ENCODE results near the gene GGT6. TPM values are rescaled to one million over a fixed set of nuclear protein-coding genes. Genes with fewer than 3 reads are reported as not detected.
"Not testable (repeated sequence)": the region's sequence is repeated elsewhere in the genome, so short reads cannot be mapped to it uniquely, and the experiment has no call there.

The GGT6 gene
- total RNA-seq, 4 donors from 2014 or later: 0.21 to 4.4 (median 0.29) TPM; not detected in 1

DNA sequence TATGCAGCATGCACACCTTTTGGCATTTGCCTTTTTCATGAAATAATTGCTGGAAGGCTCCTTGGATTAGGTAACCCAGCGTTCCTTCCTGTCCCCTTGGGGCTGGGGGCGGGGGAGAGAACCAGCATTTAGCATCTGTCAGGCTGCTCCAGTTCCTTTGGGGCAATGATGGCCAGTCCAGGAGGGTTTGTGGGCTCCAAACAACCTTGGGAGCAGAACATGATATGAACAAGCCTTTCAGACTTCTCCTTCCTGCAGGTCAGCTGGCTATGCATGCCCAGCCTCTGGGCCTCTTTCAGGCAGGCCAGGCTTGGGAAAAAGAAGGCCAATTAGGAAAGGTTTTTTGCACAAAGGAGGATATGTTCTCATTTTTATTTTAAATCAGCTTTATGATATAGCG is 22.8 kb upstream of the GGT6 start:
- no peak for DNase-seq
- TF ChIP-seq CTCF (IDR thresholded peaks at IDR 0.05) (no peak), POLR2A (IDR thresholded peaks at IDR 0.05) (no peak)
- H3K27me3 ChIP-seq: no peaks in the 10 kb centered on the region
- H3K27ac ChIP-seq: no peak overlapping the region
- no peak overlapping the region for H3K4me3 ChIP-seq
- H3K9me3 ChIP-seq: no peaks in the 10 kb centered on the region
- intact Hi-C loops (cut with DNase I; ENCODE audit: low total_unique reads): no loop called here
- peaks cover 0 to 14% of the 10 kb centered on the region in 2 donors for H3K4me1 ChIP-seq
- H3K36me3 ChIP-seq: no peaks in the 10 kb centered on the region

DNA sequence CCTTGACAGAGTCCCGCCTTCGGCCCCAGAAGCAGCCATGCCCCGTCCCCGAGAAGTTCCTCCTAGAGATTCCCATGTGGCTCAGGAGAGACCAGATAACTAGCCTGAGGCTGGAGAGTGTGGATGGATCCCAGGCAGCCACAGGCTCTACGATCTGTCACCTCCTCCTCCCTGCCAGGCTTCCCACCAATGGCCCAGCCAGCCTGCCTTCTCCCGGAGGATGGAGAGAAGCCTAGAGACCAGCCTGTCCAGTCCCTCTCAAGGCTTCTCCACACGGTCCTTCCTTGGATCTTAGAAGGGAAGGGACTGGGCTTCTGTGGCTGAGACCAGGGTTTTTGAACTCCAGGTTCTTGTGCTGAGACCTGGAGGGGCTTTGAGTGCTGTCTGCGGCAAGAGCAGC is 22.3 kb upstream of the GGT6 start:
- intact Hi-C loops (cut with DNase I; ENCODE audit: low total_unique reads): no loop called here
- H3K4me1 ChIP-seq: peaks cover 0 to 14% of the 10 kb centered on the region in 2 donors
- H3K9me3 ChIP-seq: no peaks in the 10 kb centered on the region
- TF ChIP-seq POLR2A (IDR thresholded peaks at IDR 0.05) (no peak), CTCF (IDR thresholded peaks at IDR 0.05) (no peak)
- H3K36me3 ChIP-seq: no peaks in the 10 kb centered on the region
- H3K4me3 ChIP-seq: no peak overlapping the region
- H3K27me3 ChIP-seq: no peaks in the 10 kb centered on the region
- no peak for DNase-seq
- H3K27ac ChIP-seq: no peak overlapping the region

- intact Hi-C loops (cut with DNase I; ENCODE audit: low total_unique reads): no loop called here
- no peak overlapping the region for H3K4me3 ChIP-seq
- no peak for DNase-seq
- no peaks in the 10 kb centered on the region for H3K27me3 ChIP-seq
- H3K4me1 ChIP-seq: peaks cover 0 to 14% of the 10 kb centered on the region in 2 donors
- TF ChIP-seq CTCF (IDR thresholded peaks at IDR 0.05) (no peak), POLR2A (IDR thresholded peaks at IDR 0.05) (no peak)
- H3K36me3 ChIP-seq: no peaks in the 10 kb centered on the region
- H3K27ac ChIP-seq: no peak overlapping the region
- H3K9me3 ChIP-seq: no peaks in the 10 kb centered on the region
These were observed 21.7 kb upstream of the GGT6 start for GRCh38 chr17:4582101-4582501.

DNA sequence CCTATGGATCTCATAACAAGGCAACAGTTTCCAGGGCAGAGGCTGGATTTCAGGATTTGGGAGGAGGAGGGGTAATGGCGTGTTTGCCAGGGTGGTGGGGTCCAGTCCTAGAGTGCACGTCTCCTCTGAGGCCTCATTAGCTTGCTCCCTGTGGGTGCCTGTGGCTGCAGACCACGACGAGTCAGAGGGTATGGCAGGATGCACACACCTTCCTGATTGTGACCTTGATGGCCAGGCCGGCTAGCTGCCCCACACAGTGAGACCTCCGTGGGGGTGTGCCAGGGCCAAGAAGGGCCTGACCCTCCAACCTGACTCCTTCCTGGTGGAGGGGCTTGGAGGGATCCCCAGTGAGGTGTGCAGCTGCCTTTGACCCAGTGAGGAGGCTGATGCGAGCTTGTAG is 19.9 kb upstream of the GGT6 start:
- intact Hi-C loops (cut with DNase I; ENCODE audit: low total_unique reads): no loop called here
- Histone ChIP-seq H3K27me3 (no peaks in the 10 kb centered on the region), H3K9me3 (no peaks in the 10 kb centered on the region), H3K36me3 (no peaks in the 10 kb centered on the region), H3K4me3 (no peak overlapping the region), H3K4me1 (peaks cover 0 to 14% of the 10 kb centered on the region in 2 donors), H3K27ac (no peak overlapping the region)
- no peak for DNase-seq
- no peak for TF ChIP-seq CTCF (IDR thresholded peaks at IDR 0.05)

DNA sequence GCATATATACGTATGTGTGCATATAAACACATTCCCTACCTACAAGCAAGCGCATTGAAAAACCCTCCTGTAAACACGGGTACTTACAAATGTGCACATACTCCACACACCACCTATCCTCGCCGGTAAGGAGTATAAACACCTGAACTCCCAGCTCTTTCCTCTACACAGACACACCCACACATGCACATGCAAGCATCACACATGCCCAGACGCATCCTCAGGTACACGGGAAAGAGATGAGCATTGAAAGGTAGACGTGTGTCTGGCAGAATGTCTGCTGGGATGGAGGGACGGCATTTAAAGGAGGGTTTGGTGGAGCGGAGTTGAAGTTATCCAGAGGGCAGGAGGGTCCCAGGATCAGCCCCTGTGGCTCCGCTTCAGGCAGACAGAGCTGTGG is 19.3 kb upstream of the GGT6 start:
- peaks cover 0 to 13% of the 10 kb centered on the region in 2 donors for H3K4me1 ChIP-seq
- no peak for TF ChIP-seq POLR2A (IDR thresholded peaks at IDR 0.05)
- no peak for TF ChIP-seq CTCF (IDR thresholded peaks at IDR 0.05)
- intact Hi-C loops (cut with DNase I; ENCODE audit: low total_unique reads): no loop called here
- no peak for DNase-seq
- H3K36me3 ChIP-seq: no peaks in the 10 kb centered on the region
- no peak overlapping the region for H3K4me3 ChIP-seq
- H3K9me3 ChIP-seq: no peaks in the 10 kb centered on the region
- H3K27ac ChIP-seq: no peak overlapping the region
- no peaks in the 10 kb centered on the region for H3K27me3 ChIP-seq

DNA sequence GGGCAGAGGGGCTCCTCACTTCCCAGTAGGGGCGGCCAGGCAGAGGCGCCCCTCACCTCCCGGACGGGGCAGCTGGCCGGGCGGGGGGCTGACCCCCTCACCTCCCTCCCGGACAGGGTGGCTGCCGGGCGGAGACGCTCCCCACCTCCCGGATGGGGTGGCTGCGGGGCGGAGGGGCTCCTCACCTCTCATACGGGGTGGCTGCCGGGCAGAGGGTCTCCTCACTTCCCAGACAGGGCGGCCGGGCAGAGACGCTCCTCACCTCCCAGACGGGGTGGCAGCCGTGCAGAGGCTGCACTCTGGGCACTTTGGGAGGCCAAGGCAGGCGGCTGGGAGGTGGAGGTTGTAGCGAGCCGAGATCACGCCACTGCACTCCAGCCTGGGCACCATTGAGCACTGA is 18.0 kb upstream of the GGT6 start:
- H3K27ac ChIP-seq; H3K4me1 ChIP-seq; H3K9me3 ChIP-seq; H3K4me3 ChIP-seq; H3K27me3 ChIP-seq; DNase-seq; H3K36me3 ChIP-seq; intact Hi-C loops (cut with DNase I; ENCODE audit: low total_unique reads): not testable (repeated sequence)
